Activated naive CD8-positive, alpha-beta T cell treated with anti-CD3 and anti-CD28 coated beads, Interleukin-2, amount 50 U/mL, for 24 hours (primary cell): Measurements from ENCODE around the gene EFCAB6.

Source experiments
- ATAC-seq: fragments of 150-1000 bp; cut with Tn5 transposase; one replicate; pipeline ENCODE4 v1.10.0; 2021
- DNase-seq: peaks from one replicate; pipeline ENCODE4 v3.0.0; 2021
- H3K27ac Mint-ChIP-seq: one replicate; pipeline ENCODE4 v1.8.0; 2021; ENCODE audit warnings: mild to moderate bottlenecking, mixed read lengths
- H3K27me3 Mint-ChIP-seq: one replicate; pipeline ENCODE4 v1.8.0; 2021; ENCODE audit warnings: mixed read lengths
- H3K36me3 Mint-ChIP-seq: one replicate; pipeline ENCODE4 v1.8.0; 2021; ENCODE audit warnings: low read depth, mixed read lengths
- H3K4me1 Mint-ChIP-seq: one replicate; pipeline ENCODE4 v1.8.0; 2021; ENCODE audit warnings: mixed read lengths
- H3K4me3 Mint-ChIP-seq: one replicate; pipeline ENCODE4 v1.8.0; 2021; ENCODE audit warnings: mild to moderate bottlenecking, moderate library complexity, mixed read lengths
- H3K9me3 Mint-ChIP-seq: one replicate; pipeline ENCODE4 v1.8.0; 2021; ENCODE audit warnings: mixed read lengths

Gene EFCAB6

DNA sequence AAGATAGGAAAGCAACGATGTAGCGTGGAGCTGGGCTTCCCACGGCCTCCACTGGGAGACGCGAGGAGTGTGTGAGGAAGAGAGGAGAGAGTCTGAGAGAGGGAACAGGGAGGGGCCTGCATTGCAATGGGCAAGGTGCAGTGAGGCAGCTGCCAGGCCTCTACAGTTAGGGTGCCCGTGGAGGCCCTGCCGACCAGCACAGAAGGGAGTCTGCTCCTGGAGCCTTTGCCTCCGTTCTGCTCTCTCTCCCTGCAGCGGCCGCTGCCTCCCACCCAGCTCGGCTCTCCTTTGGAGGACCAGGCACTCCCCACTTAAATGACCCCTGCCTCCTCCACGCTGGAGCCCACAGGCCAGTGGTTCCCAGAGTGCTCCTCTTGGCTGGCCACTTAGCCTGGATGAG is 181.7 kb downstream of the EFCAB6 start:
- no peak for ATAC-seq
- Mint-ChIP-seq H3K9me3 (no peaks in the 10 kb centered on the region), H3K27ac (no peak overlapping the region), H3K27me3 (no peaks in the 10 kb centered on the region), H3K4me1 (no peaks in the 10 kb centered on the region), H3K4me3 (no peak overlapping the region), H3K36me3 (no peaks in the 10 kb centered on the region)
- DNase-seq, result no peak

DNA sequence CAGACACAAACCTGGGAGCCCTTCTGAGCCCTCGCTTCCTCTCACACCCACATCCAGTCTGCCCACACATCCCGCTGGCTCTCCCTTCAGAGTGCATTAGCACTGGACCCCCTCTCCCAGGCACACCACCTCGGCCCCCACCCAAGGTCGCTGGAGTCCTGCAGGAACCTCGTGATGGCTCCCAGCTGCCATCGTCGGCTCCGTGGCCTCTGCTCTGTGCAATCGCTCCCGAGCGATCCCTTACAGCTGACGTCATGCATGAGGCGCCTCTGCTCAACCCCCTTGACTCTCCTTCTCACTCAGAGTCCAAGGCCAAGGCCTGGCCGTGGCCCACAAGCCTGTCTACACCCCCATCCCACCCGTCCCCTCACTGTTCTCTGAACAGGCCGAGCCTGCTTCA is 183.9 kb downstream of the EFCAB6 start:
- H3K4me3 Mint-ChIP-seq, result no peak overlapping the region
- H3K27me3 Mint-ChIP-seq, result no peaks in the 10 kb centered on the region
- ATAC-seq (no peak), DNase-seq (no peak)
- no peaks in the 10 kb centered on the region for H3K4me1 Mint-ChIP-seq
- no peak overlapping the region for H3K27ac Mint-ChIP-seq
- no peaks in the 10 kb centered on the region for H3K9me3 Mint-ChIP-seq
- no peaks in the 10 kb centered on the region for H3K36me3 Mint-ChIP-seq

DNA sequence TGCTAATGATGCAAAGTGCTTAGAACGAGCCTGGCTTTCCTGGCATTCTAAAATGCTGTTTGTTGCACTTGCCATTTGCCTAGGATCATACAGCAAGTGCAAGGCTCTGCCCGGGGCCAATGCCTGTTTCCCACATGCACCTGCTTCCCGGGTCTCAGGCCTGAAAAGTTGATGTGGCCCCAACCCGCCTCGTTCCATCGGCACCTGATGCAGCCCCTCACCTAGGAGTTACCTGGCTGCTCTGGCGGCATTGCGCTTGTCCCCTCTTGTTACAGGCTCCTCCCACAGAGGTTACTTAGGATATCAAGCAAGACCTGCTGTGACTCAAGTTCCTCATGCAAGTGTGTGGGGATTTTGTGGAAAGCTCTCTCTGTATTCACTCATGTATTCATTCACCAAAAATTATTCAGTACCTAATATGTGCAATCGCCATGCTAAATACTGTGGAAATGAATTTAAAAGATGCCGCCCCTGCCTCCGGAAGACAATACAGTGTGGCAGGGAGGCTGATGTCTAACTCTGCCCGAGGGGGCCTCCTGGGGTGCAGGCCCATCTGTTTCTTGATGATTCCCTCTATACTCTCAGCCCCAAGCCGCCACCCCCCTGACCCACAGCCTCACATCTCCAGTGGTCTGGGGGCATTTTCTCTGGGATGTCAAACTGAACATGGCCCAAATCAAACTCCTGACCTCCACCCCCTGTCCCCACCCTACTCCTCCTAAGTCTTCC is 184.5 kb downstream of the EFCAB6 start:
- no peak for ATAC-seq

DNA sequence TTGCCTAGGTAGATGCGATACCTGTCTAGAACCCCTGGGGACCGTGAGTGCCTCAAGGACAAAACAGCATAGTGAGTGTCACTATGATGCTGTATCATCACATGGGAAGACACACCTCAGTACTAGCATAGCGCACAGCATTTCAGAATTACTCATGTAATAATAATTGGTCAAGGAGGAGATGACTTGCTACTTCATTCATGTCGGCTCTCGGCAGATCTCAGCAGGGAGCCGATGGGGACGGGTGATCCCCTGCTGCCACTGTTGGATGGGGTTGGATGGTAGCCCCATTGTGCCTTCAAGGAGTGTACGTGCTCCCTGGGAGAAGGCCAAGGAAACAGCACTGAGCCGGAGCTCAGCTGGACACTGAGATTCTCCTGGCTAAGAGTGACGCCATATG is 186.9 kb downstream of the EFCAB6 start:
- peaks cover 4% of the 10 kb centered on the region for H3K9me3 Mint-ChIP-seq
- ATAC-seq (no peak), DNase-seq (no peak)
- H3K27ac Mint-ChIP-seq, result no peak overlapping the region
- H3K4me1 Mint-ChIP-seq, result no peaks in the 10 kb centered on the region
- H3K4me3 Mint-ChIP-seq, result no peak overlapping the region
- peaks cover 5% of the 10 kb centered on the region for H3K27me3 Mint-ChIP-seq
- H3K36me3 Mint-ChIP-seq, result no peaks in the 10 kb centered on the region

More for the DNA sequence above, 184.5 kb downstream of the EFCAB6 start:
- no peak for DNase-seq
- no peak overlapping the region for H3K4me3 Mint-ChIP-seq
- no peak overlapping the region for H3K27ac Mint-ChIP-seq
- no peaks in the 10 kb centered on the region for H3K9me3 Mint-ChIP-seq
- no peaks in the 10 kb centered on the region for H3K27me3 Mint-ChIP-seq
- no peaks in the 10 kb centered on the region for H3K4me1 Mint-ChIP-seq
- H3K36me3 Mint-ChIP-seq, result no peaks in the 10 kb centered on the region

DNA sequence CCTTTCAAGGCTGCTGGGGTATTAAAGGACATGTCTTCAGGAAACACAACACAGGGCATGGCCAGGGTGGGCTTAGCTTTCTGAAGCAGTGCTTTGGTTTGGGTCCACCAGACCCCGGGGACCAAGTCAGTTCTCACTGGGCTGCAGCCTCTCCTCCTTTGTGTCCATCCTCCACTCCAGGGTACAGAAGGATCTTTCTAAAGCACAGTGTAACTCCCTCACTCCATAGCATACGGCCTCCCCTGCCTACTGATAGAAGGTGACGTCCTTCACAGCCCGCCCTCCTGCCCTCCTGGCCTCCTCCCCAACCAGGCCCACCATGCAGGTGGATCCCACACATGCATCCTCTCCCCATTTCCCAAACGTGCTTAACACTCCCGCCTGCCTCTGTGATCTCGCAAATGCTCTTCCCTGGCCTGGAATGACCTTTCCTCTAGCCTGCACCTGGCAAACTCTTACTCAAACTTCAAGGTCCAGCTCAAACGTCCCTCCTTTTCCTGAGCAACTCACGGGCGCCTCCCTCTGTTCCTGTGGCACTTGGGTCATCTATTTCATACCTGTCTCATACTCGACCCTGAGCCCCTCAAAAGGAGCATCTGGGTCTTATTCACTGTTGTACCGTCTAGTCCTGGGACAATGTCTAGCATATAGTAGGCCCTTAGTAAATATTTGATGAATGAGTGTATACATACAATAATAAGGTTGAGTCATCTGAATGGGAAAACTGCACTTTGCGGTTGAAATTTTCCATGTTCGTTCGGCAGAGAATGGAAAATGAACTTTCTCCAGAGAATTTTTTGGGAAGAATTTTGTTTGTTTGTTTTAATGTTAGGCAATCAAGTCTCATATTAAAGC is 187.7 kb downstream of the EFCAB6 start:
- Mint-ChIP-seq H3K9me3 (peaks cover 8% of the 10 kb centered on the region), H3K27ac (no peak overlapping the region), H3K4me1 (no peaks in the 10 kb centered on the region), H3K36me3 (no peaks in the 10 kb centered on the region), H3K27me3 (peaks cover 9% of the 10 kb centered on the region), H3K4me3 (no peak overlapping the region)
- ATAC-seq, result no peak
- DNase-seq, result no peak

DNA sequence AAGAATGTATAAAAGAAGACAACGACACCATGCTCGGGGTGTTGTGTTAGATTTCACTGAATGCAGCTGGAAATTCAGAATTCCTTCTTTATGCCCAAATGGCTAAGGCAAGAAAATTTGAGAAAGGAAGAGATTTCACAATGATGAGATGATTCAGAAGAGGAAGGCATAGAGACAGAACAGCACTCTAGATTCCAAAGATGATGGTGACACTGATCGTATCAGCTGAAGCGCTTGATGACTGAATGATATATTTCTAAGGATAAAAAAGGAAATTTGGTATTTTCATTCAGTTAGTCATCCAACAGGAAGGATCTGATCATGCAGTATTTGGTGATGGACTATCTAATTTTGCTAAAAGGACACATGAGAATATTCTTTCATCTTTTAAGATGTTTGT is 189.2 kb downstream of the EFCAB6 start:
- no peak overlapping the region for H3K27ac Mint-ChIP-seq
- no peak for DNase-seq
- H3K27me3 Mint-ChIP-seq, result peaks cover 13% of the 10 kb centered on the region
- H3K9me3 Mint-ChIP-seq, result peaks cover 11% of the 10 kb centered on the region
- no peak for ATAC-seq
- H3K4me3 Mint-ChIP-seq, result no peak overlapping the region
- H3K4me1 Mint-ChIP-seq, result no peaks in the 10 kb centered on the region
- no peaks in the 10 kb centered on the region for H3K36me3 Mint-ChIP-seq

DNA sequence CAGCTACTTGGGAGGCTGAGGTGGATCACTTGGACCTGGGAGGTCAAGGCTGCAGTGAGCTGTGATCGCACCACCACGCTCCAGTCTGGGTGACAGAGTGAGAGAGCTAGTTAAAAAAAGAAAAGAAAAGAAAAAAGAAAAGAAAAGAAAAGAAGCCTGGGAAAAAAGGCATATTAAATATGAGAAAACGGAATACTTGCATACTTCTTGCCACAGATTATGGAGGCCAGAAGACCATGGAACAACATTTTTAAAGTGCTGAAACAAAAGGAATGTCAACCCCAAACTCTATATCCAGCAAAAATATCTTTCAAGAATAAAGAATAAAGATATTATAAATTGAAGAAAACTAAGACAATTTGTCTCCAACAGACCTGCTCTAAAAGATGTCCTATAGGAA is 191.9 kb downstream of the EFCAB6 start:
- H3K4me3 Mint-ChIP-seq, result no peak overlapping the region
- ATAC-seq, result no peak
- H3K27me3 Mint-ChIP-seq, result peaks cover 16% of the 10 kb centered on the region
- peaks cover 11% of the 10 kb centered on the region for H3K9me3 Mint-ChIP-seq
- no peak for DNase-seq
- no peak overlapping the region for H3K27ac Mint-ChIP-seq
- no peaks in the 10 kb centered on the region for H3K4me1 Mint-ChIP-seq
- no peaks in the 10 kb centered on the region for H3K36me3 Mint-ChIP-seq

DNA sequence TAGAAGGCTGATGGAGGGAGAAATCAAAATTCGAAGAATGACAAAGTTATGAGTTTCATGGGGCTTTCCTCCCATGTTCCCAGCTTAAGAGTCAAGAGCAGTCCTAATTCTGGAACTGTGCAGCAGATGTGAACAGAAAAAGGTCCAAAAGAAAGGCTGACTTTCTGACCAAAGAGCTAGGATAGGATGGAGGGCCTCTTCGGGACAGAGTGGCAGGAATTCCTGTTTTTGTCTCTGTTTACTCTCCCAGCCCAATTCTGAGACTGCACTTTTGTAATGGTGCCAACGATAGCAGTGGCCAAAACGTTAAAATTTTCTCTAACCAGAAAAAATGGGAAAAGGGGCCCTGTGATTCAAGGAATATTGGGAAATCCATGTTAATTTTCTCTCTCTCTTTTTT is 193.6 kb downstream of the EFCAB6 start:
- no peak for DNase-seq
- no peak overlapping the region for H3K4me3 Mint-ChIP-seq
- H3K4me1 Mint-ChIP-seq, result no peaks in the 10 kb centered on the region
- ATAC-seq, result no peak
- peaks cover 16% of the 10 kb centered on the region for H3K27me3 Mint-ChIP-seq
- H3K9me3 Mint-ChIP-seq, result peaks cover 11% of the 10 kb centered on the region
- no peak overlapping the region for H3K27ac Mint-ChIP-seq
- no peaks in the 10 kb centered on the region for H3K36me3 Mint-ChIP-seq

DNA sequence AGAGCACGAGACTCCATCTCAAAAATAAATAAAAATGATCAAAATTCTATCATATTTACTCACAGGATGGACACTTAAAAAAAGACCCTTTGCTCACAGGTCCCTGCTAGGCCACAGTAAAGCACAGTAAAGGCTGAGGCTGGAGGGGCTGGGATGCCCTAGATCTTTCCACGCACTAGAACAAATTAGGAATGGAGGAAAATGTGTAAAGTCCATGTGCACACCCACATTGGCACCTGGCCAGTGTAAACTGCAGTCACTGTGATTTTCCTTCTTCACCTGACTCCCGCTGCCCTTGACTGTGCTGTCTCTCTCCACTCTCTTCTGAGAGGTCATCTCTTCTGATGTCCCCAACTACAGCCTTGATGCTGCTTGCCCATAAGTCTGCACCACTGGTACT is 195.5 kb downstream of the EFCAB6 start:
- no peak overlapping the region for H3K27ac Mint-ChIP-seq
- H3K27me3 Mint-ChIP-seq, result peaks cover 21% of the 10 kb centered on the region
- no peak overlapping the region for H3K4me3 Mint-ChIP-seq
- H3K36me3 Mint-ChIP-seq, result no peaks in the 10 kb centered on the region
- no peaks in the 10 kb centered on the region for H3K4me1 Mint-ChIP-seq
- ATAC-seq, result no peak
- peaks cover 11% of the 10 kb centered on the region for H3K9me3 Mint-ChIP-seq
- no peak for DNase-seq

DNA sequence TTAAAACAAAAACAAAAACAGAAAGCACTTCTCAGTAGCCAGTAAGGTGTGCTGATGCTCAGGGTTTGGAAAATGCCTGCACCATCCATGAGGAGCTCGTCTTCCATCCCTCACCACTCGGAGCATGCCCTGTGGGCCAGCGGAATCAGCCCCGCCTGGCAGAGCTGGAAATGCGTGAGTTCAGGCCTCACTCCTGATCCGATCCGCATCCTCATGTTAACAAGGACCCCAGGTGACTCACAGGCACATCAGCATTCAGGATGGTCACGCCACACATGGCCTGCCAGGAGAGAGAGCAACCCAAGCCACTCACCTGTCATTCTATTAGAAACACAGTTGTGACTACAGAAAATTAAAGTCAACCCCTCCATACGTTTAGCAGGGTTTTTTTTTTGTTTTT is 211.8 kb downstream of the EFCAB6 start:
- Mint-ChIP-seq H3K4me1 (no peaks in the 10 kb centered on the region), H3K9me3 (peaks cover 5% of the 10 kb centered on the region), H3K27ac (no peak overlapping the region), H3K36me3 (no peaks in the 10 kb centered on the region), H3K27me3 (no peaks in the 10 kb centered on the region), H3K4me3 (no peak overlapping the region)
- ATAC-seq, result no peak
- no peak for DNase-seq

DNA sequence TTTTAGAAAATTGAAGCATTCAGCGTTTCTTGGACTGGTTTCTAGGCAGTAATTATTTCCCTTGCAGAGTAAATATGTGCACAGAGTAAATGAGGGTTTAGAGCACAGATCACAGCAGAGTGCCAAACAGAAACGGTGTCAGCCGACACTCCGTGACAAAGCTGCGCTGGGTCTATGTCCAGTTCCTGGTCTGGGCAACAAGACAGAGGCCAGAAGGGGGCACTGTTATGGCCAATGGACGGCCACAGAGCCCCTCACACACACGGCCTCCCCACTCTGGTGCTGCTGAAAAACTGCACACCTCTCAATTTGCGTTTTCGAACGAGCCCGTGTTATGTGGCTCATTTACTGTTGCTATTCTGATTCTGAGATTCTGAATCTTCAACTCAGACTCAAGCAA is 219.6 kb downstream of the EFCAB6 start:
- Mint-ChIP-seq H3K36me3 (no peaks in the 10 kb centered on the region), H3K4me1 (no peaks in the 10 kb centered on the region), H3K27me3 (peaks cover 14% of the 10 kb centered on the region), H3K4me3 (no peak overlapping the region), H3K27ac (no peak overlapping the region), H3K9me3 (peaks cover 13% of the 10 kb centered on the region)
- no peak for DNase-seq
- no peak for ATAC-seq

DNA sequence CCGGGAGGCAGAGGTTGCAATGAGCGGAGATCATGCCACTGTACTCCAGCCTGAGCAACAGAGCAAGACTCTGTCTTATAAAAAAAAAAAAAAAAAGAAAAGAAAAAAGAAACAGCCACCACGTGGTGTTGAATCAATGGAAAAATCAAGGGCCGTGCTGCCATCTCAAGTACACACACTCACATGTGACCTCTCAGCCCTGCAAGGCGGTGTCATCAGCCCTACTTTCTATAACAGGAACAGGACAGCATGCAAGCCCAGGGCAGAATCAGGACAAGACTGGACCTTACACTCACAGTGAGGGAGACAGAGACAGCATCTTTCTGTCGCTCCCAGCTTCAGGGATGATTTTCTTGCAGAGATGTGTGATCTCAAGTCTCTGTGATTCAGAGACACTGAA is 220.7 kb downstream of the EFCAB6 start:
- DNase-seq (no peak), ATAC-seq (no peak)
- H3K9me3 Mint-ChIP-seq, result peaks cover 20% of the 10 kb centered on the region
- H3K4me1 Mint-ChIP-seq, result no peaks in the 10 kb centered on the region
- no peak overlapping the region for H3K27ac Mint-ChIP-seq
- no peaks in the 10 kb centered on the region for H3K36me3 Mint-ChIP-seq
- H3K4me3 Mint-ChIP-seq, result no peak overlapping the region
- H3K27me3 Mint-ChIP-seq, result peaks cover 17% of the 10 kb centered on the region

DNA sequence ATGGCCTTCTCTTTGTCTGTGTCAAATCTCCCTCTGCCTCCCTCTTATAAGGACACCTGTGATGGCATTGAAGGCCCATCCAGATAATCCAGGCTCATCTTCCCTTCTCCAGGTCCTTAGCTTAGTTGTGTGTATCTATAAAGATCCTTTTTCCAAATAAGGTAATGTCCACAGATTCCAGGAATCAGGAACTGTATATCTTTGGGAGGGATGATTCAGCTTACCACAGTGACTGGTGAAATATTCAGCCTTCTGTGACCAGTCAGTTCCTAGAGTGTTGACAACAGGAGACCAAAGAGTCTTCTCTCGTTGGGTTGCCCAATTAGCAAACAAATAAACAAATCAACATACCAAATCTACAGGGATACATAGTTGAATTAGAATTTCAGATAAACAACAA is 224.5 kb downstream of the EFCAB6 start:
- no peak for ATAC-seq
- no peak overlapping the region for H3K4me3 Mint-ChIP-seq
- no peak overlapping the region for H3K27ac Mint-ChIP-seq
- peaks cover 27% of the 10 kb centered on the region for H3K9me3 Mint-ChIP-seq
- peaks cover 23% of the 10 kb centered on the region for H3K27me3 Mint-ChIP-seq
- DNase-seq, result no peak
- peaks cover 1% of the 10 kb centered on the region for H3K36me3 Mint-ChIP-seq
- H3K4me1 Mint-ChIP-seq, result no peaks in the 10 kb centered on the region

DNA sequence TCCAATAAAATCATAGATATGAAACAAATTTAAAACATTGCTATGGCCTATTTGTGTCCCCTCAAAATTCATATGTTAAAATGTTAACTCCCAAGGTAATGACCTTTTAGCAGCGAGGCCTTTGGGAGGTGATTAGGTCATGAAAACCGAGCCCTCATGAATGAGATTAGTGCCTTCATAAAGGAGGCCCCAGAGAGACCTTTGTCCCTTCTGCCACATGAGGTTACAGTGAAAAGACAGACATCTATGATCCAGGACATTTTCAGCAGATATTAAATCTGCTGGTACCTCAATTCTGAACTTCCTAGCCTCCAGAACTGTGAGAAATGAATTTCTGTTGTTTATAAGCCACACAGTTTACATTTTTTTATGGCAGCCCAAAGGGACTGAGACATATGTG is 228.6 kb downstream of the EFCAB6 start:
- Mint-ChIP-seq H3K4me3 (no peak overlapping the region), H3K4me1 (no peaks in the 10 kb centered on the region), H3K27me3 (peaks cover 21% of the 10 kb centered on the region), H3K9me3 (peaks cover 33% of the 10 kb centered on the region), H3K27ac (no peak overlapping the region), H3K36me3 (peaks cover 3% of the 10 kb centered on the region)
- no peak for DNase-seq
- no peak for ATAC-seq

DNA sequence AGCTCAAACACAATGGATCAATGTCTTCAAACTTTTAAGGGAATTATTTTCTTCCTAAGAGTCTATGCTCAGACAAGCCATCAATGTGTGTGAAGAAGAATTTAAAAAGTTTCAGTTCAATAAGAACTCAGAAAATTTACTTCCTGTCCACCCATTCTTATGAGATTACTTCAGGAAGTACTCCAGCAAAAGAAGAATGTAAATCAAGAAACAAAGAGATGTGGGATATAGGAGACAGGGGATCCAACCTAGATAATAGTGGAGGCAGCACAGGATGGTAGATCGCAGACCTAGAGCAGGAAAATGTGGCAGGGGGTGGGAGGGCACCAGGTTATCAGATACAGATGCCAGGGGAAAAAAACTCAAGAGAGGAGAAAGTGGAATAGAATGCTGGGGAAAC is 229.7 kb downstream of the EFCAB6 start:
- Mint-ChIP-seq H3K4me3 (no peak overlapping the region), H3K36me3 (peaks cover 3% of the 10 kb centered on the region), H3K4me1 (no peaks in the 10 kb centered on the region), H3K9me3 (peaks cover 31% of the 10 kb centered on the region), H3K27ac (no peak overlapping the region), H3K27me3 (peaks cover 21% of the 10 kb centered on the region)
- no peak for ATAC-seq
- no peak for DNase-seq
